Keratinocyte (primary cell): ENCODE results near the gene ERI3.

Experiments
- CTCF ChIP-seq, 3 experiments: IDR thresholded peaks in 1 of 3; conservative IDR thresholded peaks in 1 of 3; optimal IDR thresholded peaks in 1 of 3; 2 replicates in 2 of 3; 3 replicates in 1 of 3; pipeline versions ENCODE3 to v1.5.1; 2011; ENCODE audit warnings: low read length in 3 of 3, mild to moderate bottlenecking in 3 of 3, moderate library complexity in 2 of 3, control low read depth in 1 of 3, inconsistent platforms in 1 of 3; ENCODE audit not compliant: insufficient read depth in 2 of 3; ENCODE audit errors: extremely low read depth in 1 of 3
- EZH2 ChIP-seq: IDR thresholded peaks from one replicate; pipeline ENCODE4 v1.6.1; 2012; ENCODE audit warnings: inconsistent platforms, mild to moderate bottlenecking, low read length, moderate library complexity

- TF ChIP-seq CTCF (optimal IDR thresholded peaks at IDR 0.05 in 1 of 3, IDR thresholded peaks at IDR 0.05 in 1 of 3, conservative IDR thresholded peaks at IDR 0.05 in 1 of 3; ENCODE audit: extremely low read depth in 1 of 3, insufficient read depth in 2 of 3, low read length in 3 of 3) (no peak), EZH2 (no peak)
These were observed 72.9 kb downstream of the ERI3 start for GRCh38 chr1:44281962-44282703.
